GM21381 (cell line): ENCODE measurements around the gene DLGAP1.

Experiments used
- ATAC-seq: cut with Tn5 transposase; IDR thresholded peaks from one replicate; pipeline ENCODE4 v1.9.1; 2021; ENCODE audit warnings: mild to moderate bottlenecking, moderate library complexity; ENCODE audit not compliant: unreplicated experiment

DLGAP1 gene

DNA sequence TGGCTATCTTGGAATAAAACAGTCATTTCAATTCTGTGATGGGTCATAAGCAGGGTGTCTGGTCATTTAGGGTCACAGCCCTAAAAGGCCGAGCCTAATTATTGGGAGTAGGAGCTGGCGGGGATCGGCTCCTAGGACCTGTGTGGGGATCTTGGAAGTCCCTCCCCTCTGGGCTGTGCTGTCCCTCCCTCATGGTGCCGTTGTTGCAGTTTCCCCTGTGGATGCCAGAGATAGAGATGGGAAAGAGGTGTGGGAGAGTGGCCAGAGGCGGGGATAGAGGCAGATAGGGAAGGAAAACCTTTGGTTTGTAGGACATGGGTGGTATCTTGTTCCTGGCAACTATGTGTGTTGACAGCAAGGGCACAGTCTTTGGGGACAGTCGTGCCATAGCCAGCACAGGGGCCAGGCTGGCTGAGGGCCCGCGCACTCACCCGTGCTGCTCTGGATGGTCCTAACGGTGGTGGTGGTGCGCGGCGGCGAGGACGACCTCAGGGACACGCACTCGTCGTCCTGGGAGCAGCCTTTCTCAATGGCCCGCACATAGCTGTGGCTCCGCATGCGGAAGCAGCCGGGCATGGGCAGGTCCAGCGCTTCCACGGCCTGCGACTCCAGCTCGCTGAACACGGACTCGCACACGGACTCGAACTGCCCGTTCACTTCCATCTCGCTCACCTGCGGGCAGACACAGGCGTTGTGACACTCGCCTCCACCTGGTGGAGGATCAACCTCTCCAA is 726.2 kb downstream of the DLGAP1 start:
- ATAC-seq = no peak

DNA sequence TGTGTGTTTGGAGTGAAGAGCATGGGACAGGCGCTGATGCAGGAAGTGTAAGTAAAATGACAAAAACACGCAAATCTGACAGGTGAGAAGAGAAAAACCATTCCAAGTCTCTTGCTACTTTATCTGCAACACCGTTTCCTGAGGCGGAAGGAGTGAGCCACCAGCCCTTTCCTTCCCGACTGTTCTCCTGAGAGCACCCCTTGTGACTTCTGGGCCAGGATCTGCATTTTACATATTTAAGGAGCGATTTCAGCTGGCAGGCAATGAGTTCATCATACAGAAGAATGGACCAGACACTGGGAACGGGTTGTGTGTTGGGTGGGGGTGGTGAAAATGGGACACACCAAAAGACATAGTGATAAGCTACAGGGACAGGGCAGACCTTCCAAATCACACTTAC is 727.8 kb downstream of the DLGAP1 start:
- ATAC-seq = no peak

DNA sequence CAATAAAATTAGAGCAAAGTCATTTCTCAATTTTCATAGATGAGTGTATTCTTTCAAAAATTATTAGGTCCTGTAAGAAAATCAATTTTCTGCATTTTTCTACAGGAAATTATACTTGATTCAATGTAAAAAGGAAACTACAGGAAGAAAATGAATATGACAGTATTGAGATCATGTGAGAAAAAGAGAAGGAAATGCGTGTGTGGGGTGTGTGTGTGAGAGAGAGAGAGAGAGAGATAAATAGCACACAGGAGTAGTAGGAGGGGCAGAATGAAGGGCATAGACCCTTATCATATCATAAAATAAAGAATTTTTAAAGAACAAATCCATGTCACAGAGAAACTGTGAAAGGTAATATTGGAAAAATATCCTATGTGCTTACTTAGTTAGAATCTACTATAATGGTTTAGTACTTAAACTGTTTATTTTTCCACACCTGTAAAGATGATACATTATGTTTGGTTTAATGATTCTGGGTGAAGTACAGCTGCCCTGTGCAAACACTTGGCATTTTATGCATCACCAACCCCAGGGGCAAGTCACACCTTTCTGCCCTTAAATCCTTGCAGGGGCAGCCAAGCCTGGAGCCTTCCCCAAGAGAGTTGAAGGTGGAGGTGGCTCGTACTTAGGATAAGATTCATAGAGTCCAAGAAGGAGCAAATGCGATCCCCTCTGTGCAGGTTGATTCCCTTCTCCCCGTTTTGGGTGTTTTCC is 728.7 kb downstream of the DLGAP1 start:
- no peak for ATAC-seq

DNA sequence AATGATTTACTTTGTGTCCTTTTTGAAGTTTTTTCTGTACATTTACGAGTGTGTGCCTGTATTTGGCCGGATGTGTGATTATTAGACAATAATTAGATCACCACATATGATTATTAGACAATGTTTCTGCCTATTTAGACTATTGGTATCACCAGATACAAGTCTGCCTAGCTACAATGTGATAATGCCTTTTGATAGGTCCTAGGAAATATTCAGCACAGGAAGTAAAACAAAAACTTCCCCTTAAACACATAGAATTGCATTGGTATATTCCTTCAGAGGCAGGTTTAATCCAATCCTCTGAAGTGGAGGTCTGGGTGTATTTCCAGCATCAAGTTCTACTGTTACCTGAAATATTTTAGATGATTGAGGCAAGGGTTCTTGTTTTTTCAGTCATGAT is 730.0 kb downstream of the DLGAP1 start:
- no peak for ATAC-seq

DNA sequence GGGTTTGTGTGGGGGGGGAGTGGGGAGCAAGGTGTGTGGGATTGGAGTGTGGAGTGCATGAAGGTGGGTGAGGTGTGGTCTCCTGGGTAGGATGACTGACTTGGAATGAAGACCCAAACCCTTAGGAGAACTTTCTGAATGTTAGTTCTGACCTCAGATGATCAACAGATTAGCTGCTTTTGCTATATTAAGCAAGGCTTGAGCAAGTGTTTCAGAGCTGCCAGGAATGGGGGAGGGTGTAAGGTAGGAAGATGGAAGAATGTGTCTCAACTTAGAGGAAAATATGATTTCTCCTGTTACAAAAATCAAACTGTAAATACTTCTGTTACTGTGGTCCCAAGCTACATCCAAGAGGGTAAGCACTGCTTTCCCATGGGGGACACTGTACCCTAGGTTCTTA is 731.6 kb downstream of the DLGAP1 start:
- ATAC-seq = no peak

DNA sequence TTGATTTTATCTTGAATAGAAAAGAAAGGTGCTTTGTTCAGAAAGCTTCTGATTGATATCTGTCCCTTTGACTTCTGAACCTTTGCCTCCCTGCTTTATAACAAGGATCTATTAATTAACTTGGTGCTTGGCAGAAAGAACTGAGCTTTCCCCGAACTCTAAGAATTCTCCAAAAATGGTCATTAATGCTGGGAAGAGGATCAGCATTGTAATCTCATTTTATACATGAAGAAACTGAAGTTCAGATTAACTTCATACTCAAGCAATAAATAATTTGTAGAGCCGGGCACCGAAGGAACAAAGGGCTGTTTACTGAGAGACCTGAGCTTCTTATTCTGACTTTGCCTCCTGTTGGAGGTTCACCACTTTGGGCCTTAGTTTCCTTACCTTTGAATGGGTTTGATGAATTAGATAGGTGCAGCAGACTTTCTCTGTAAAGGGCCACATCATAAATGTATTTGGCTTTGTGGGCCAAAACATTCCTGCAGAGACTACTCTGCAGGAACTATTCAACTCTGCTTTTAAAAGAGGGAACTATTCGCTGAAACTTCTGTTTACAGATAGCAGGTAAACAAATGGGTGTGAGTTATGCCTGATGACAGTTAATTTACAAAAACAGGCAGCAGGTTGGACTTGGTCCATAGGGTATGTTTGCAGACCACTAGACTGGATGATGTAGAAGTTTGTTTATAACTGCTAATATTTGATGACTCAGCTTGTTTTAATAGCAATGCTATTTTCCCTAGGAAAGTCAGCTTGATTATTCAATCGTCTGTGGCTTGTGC is 732.3 kb downstream of the DLGAP1 start:
- ATAC-seq = no peak

DNA sequence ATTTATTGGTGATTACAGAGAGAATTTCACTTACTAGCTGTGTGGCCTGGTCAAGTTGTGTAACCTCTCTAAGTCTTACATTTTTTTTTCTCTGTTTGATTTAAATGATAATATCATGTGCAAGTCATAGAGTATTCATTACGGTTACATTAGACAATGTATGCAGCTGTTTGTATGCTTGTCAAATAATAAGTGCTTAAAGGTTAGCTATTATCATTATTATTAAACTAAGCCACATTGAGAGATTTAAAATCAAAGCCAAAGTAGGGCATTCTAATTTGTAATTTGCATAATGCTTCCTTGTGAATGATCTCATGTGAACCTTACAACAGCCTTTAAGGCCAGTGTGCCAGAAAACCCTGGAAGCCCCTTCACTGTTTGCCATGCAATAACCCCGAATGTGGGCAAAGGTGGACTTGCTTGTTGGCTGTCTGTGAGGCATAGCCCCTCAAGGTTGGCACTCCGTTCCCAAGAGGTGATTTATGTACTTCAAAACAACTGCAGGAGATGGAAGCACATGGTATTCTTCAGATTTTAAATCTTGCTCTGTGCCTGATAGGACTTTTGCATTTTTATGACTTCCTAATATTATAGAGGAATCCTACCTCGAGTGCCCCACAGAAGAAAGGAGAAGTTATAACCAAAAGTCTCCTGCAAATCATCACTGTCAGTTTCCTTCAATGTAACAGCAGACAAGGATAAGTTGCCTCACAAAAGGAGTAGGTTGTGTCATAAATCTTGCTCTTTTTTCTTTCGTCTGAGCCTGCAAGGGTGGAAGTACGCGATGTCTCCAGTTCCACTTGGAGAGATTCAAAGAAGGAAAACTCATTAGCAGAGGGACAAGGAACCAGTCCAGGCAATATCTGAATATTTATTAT is 733.1 kb downstream of the DLGAP1 start:
- ATAC-seq = no peak

DNA sequence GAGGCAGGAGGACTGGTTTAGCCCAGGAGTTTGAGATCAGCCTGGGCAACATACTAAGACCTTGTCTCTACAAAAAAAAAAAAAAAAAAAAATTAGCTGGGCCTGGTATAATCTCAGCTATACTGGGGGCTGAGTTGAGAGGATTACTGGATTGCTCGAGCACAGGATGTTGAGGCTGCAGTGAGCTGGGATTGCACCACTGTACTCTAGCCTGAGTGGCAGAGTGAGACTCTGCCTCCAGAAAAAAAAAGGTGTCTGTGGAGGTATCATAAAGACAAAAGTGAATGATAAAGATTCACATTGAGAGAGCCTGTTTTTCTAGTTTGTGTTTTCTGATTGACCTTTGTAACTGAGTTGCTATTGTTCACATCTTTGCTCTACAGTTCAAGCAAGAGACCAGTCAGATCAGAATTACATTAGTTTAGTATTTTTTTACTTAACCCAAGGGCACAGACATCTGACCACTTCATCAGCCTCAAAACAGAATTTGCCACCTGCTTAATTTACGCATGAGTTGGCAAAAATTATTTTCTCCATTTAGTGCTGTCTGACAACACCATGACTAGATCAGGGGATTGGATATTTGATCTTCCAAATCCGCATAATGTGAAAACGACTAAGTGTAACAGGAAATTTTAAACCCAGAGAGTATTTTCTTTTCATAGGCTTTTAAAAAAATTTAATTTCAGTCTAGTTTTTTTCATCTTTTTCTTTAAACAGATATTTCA is 734.1 kb downstream of the DLGAP1 start:
- ATAC-seq = no peak

DNA sequence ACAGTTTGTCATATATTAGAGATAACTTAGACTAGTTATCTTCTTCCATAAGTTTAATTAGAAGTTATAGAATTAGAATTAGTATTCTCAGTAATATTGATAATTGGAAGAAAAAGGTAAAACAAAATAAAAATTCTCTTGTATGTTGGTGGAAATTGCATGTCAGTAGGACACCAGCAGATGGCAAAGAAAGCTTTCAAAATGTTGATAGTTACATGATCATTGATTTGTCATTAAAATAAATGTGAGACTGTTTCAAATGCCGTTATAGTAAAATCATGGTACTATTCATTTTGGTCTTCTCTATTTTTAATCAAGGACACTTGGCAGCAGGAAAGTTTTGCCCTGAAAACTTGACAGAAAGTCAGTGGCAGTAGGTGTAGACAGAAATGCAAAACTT is 734.9 kb downstream of the DLGAP1 start:
- ATAC-seq = no peak

DNA sequence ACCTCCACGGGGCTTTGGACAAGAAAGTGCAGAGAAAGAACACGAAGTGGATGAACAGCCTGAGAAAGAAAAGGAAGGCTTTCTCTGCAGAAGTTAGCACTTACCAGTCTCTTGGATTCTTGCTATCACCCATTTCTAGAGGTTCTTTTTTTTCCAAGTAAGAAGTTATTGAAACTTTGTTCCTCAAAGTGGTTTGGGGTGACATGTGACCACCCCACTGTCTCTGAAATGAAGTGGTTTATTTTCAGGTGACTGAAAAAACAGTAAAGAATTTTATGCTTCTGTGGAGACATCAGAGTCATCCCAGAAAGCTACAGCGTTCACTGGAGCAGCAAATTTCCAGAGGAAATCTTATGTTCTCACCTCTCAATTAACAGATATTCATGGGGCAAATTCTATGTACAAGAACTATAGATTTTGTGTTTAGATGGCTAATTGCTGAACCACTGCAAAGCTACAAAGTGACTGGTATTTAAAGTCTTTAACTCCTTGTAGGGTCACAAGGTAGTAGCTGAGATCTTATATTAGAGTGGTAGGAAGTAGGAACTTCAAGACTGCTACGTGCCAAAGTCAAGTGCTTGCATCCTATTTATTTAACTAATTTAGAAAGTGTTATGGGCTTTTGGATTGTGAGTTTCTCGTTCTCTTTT is 737.6 kb downstream of the DLGAP1 start:
- ATAC-seq = no peak

DNA sequence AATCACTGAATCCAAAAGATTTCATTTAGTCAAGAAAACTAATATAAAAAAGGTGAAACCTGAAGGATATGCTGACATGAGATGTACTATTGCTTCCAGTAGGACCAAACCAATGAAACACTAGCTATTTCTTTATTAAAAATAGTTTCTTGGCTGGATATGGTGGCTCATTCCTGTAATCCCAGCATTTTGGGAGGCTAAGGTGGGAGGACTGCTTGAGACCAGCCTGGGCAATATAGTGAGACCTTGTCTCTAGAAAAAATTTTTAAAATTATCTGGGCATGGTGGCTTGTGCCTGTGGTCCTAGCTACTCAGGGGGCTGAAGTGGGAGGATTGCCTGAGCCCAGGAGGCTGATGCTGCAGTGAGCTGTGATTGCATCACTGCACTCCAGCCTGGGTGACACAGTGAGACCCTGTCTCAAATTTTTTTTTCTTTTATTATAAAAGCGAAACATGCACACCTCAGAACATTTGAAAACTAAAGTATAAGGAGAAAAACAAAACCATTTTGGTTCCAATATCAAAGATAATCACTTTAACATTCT is 738.9 kb downstream of the DLGAP1 start:
- ATAC-seq = no peak

DNA sequence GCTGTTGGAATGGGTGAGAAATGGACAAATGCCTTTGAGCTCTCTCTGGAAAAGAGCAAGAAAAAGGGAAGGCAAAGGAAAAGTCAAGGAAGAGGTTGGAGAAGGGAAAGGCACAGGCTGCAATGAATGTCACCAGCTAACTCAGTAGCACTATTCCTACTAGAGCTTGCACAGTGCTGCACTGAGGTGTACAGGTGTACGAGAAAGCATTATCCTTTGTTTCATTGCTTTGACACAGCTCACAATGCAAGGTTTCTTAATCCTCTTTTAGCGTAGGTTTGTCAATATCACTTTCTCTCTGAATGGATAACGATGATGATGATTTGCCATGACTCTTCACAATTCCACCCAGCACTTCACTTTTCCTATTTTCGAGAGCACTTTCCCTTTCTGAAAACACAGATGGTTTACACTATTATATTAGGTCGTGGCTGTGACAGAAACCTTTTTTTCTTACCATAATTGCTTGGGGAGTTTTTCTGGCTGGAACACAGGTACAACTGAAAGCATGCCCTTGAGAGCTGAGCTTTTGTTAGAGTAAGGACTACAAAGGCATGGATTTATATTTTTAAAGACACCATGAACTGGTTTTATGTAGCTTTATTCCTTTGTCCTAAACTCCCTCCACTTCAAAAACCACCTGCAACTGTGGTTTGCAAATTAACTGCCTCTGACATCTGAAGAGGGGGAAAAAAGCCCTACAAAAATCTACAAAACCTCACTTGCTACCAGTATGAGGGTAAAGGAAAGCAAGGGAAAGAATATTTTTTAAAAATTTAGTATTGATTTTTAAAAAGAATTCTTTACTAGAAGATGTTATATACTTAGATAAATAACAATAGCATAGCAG is 739.7 kb downstream of the DLGAP1 start:
- ATAC-seq = no peak

DNA sequence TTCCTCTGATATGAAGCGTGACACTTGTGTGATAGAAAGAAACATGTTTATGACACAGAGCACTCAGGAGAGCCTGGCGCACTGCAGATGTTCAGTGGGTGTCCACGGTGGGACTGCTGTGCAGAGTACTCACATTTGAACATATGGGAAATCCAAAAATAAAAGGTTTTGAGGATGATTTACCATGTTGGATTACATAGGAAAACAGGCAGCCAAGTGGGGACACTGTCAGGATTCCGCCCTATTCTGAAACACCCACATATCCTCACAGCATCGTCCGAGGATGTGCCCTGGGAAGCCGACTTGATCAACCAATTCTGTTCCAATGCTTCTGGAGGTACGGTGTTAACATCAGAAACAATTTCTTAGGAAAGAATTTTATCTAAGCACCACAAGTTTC is 741.4 kb downstream of the DLGAP1 start:
- ATAC-seq = no peak

DNA sequence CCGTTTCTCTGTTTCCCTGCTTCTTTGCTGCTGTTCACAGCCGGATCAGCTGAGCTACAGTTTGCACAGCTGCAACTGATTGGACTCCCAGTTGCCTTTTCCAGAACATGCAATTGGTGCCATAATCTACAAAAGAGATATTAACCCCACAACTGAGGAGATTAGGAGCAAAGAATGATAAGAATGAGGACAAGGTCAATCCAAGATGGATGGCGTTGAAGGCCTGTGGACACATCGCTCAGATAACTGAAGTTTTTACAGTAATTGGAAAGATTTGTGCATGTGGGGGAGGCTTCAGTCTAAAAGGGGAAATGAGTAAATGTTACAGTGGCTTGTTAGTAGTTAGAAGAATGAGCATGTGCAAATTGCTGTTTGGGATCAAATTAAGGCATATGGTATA is 741.9 kb downstream of the DLGAP1 start:
- ATAC-seq = no peak

DNA sequence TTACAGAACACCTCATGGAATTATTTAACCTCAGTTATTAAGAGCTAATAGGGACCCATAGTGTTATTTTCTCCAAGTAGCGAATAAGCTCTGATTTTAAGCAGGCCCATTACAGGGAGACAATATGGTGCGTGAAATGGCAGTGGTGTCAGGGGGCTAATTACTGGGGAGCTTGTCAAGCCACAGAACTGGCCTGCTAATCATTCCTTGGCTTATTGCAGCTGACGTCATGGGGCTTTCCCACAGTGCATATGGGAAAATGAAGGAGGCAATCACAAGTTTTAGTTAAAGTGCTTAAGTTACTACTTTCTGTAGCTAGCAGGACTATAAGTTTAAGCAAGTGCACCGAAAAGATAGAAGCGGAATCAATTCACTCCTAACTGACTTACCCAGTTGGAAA is 742.6 kb downstream of the DLGAP1 start:
- no peak for ATAC-seq

DNA sequence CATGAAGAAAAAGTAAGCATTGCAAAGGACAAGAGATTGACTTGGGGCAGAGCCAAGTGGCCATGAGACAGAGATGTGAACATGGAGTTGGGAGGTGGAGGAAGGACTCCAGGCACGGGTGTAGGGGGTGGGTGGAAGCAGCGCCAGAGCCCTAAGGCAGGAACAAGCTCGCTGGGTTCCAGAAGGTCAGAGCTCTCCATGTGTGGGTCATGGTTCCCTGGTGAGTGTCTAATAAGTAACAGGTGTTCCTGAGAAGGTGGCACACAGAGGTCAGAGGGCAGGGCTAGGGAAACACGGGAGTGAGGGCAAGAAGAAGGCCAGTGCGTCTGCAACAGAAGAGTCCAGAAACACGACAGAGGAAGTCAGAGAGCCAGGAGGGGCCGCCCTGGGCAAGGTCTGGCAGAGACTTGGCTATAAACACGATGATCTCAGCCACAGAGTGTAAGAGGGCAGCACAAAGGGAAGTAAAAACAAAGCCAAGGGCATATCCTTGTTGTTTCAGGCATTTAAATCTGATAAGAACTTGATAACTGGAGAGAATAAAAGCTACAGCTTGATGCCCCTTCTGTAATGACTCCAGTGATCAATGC is 744.3 kb downstream of the DLGAP1 start:
- no peak for ATAC-seq

DNA sequence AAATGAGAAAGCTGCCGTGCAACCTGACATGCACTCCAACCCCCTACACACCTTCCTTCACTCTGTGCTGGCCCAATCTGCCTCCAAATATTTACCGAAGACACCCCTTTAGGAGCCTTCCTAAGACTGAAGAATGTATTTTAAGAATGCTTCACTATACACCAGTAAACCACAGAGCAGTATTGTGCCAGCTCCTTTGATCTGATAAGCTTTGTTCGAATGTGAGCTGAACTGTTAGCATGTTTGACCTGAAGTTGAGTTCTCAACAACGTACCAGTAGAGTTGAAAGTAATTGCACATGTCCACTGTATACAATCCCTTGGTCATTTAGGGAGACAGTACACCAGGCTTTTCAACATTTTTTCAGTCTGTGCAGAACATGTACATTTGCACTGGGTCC is 745.9 kb downstream of the DLGAP1 start:
- ATAC-seq = no peak
